A549 treated with RU486 at 1 μM for 4 hours (cell line): ENCODE data around the gene CD300H. TPM values are rescaled to one million over a fixed set of nuclear protein-coding genes. Genes with fewer than 3 reads are reported as not detected.

Experiments used
- total RNA-seq: library from RNA; stranded (reverse); fragments of 200-300 nt; extraction: Qiagen RNA extraction; gene quantifications from 5 replicates; pipeline ENCODE4 v1.2.3, GENCODE V29; 2022; ENCODE audit warnings: low read depth

CD300H gene
- total RNA-seq: 0.27 to 1.00 TPM (median 0.43 TPM) in 3 of 5 replicates, not detected in the others

DNA sequence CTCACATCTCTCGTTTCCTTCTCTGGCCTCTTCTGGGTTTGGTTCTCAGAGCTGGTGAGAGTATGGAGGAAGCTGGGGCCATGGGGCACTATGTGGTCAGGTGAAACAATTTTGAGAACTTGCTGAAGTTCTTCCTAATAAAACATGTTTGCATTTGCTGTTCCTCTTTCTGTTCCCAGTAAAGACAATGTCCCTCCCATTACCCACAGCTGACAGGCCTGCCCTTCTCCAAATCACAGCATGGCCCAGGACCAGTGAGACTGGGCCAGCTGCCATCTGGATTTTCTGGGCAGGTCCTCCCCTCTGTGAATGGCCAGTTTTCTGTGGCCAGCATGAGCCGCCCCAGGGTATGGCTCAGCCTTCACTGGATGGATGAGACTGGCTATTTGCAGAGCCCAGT, at the start of gene CD300H:
Gene CD300H, minus strand, starts transcription at position 113 of the 400 bp plus-strand sequence.

DNA sequence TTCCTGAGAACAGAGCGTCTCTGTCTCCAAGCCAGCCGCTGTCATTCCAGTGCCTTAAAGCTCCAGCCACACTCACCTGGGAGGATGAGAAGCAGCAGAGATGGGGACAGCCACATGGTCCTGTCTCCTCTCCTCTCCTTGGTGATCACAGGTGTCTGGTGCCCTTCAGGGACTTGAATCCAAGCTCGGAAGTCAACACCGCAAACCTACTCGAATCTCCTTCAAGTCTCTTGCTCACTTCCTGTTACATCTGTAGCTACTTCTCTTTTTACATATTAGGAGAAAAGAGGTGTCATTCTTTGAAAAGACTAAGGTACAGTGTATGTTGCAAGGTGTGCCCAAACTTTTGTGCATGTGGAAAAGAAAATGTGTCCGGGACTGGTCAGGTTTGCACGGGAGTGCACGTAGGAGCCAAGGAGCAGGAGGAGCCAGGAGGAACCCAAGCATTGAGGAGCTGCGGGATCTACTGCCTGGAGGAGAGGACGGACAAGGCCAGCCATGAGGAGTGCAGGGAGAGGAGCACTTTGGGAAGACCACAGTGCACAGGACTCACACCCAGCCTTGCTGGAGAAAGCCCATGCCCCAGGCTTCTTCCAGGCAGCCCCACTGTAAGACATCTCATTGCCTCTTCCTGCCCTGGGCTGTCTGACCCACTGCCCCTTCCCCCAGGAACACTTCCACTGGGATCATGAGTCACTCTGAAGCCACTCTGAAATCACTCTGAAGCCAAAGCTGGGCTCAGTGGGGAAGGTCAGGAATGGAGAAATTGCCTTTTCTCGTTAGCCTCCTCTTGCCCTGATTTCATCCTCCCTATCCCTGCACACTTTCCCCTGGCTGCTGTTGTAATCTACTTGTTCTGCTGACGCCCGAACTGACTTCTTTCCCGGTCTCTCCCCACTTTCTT, 25.0 kb upstream of the CD300H start, which contains the start of gene CD300LD:
Gene CD300LD, minus strand, starts transcription at position 197 of the 904 bp plus-strand sequence. Its CDS starts 81 bp downstream, at position 116.

DNA sequence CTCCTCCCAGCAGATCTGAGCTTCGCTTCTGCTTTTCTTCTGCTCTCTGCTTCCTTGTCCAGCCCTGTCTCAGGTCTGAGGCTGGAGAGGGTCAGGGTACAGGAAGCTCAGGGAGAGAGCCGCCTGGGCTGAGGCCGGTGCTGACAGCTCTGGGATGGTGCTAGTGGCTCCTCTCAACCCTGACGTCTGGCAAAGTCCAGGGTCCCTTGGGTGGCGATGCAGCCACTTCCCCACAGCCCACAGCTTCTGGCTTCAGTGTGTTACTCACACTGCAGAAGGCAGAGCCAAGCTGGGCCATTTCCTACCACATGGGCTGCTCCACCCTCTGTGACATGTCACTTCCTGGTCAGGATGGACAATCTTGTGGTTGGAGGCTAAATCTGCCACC, 21.5 kb downstream of the CD300H start, which contains the start of gene CD300C:
Gene CD300C, minus strand, starts transcription at position 273 of the 388 bp plus-strand sequence. CDS start 333 bp downstream, outside the sequence.

DNA sequence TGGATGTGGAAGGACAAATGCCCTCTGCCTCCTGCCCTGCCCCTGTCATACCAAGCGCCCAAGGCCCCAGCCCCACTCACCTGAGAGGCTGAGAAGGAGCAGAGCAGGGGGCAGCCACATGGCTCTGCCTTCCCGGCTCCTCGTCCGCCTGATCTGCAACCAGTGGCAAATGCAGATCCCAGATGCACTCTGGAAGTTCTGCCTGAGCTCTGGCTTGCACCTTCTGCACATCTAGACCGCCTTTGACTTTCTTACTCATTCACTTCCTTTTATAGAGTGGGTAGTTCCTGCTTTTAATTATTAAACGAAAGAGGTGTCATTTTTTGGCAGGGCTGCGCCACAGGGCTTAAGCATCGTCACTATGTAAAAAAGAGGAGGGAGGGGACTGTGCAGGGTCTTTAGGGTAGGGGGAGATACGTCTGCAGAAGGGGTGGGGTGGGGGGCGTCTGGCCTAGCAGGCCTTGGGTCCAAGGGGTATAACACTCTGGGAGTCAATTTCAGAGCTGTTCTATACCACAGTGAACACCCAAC, 36.0 kb downstream of the CD300H start, which contains the start of gene CD300LB:
Gene CD300LB, minus strand, starts transcription at position 245 of the 531 bp plus-strand sequence. Its CDS starts 125 bp downstream, at position 120.

Other genes with a start within 250 kb of the CD300H start
- 0.03 TPM in 1 of 5 replicates, not detected in the others for gene KIF19, start 241.3 kb downstream of the CD300H start, total RNA-seq
- gene BTBD17, start 205.6 kb downstream of the CD300H start, total RNA-seq: not detected in 5 replicates
- 0.07 TPM in 1 of 5 replicates, not detected in the others for gene GPR142, start 200.0 kb downstream of the CD300H start, total RNA-seq
- gene GPRC5C, start 135.4 kb downstream of the CD300H start, total RNA-seq: 55.3 to 80.4 TPM (median 72.7 TPM) in 5 replicates
- 0.10 TPM in 1 of 5 replicates, not detected in the others for gene CD300A, start 100.9 kb downstream of the CD300H start, total RNA-seq
- gene CD300LB, start 36.0 kb downstream of the CD300H start, total RNA-seq: 0.05 to 0.13 TPM (median 0.07 TPM) in 3 of 5 replicates, not detected in the others
- 0.08 to 0.22 TPM (median 0.16 TPM) in 5 replicates for gene CD300C, start 21.4 kb downstream of the CD300H start, total RNA-seq
- not detected in 5 replicates for gene CD300LD, start 24.8 kb upstream of the CD300H start, total RNA-seq
- not detected in 5 replicates for gene CD300E, start 56.2 kb upstream of the CD300H start, total RNA-seq
- gene CD300LF, start 145.4 kb upstream of the CD300H start, total RNA-seq: not detected in 5 replicates
- 1.0 to 3.1 TPM (median 1.2 TPM) in 5 replicates for gene RAB37, start 169.7 kb upstream of the CD300H start, total RNA-seq
- 31.7 to 46.3 TPM (median 44.9 TPM) in 5 replicates for gene NHERF1, start 181.1 kb upstream of the CD300H start, total RNA-seq
- 47.7 to 60.1 TPM (median 54.9 TPM) in 5 replicates for gene NAT9, start 208.8 kb upstream of the CD300H start, total RNA-seq